GM12874 (cell line): ENCODE results near the gene AMHR2.

Experiments used
- CTCF ChIP-seq: IDR thresholded peaks from 2 replicates; pipeline ENCODE4 v1.5.1; 2011; ENCODE audit warnings: low read depth, mild to moderate bottlenecking, control low read depth, low read length, moderate library complexity; ENCODE audit not compliant: insufficient read depth

AMHR2 gene

GRCh38 chr12:53423597-53423996 lies at the start of gene AMHR2:
TSS of gene AMHR2 (plus strand) at chr12:53423855. CDS start at chr12:53423935, 80 bp downstream.
- no peak for TF ChIP-seq CTCF

GRCh38 chr12:53376747-53377146 lies 46.9 kb upstream of the AMHR2 start:
- no peak for TF ChIP-seq CTCF

- TF ChIP-seq CTCF, result no peak
Observed at GRCh38 chr12:53378222-53378621, 45.4 kb upstream of the AMHR2 start.

GRCh38 chr12:53378724-53379388 lies 44.8 kb upstream of the AMHR2 start:
- no peak for TF ChIP-seq CTCF

- TF ChIP-seq CTCF, result no peak
Observed at GRCh38 chr12:53379389-53380103, 44.1 kb upstream of the AMHR2 start.

- no peak for TF ChIP-seq CTCF
Observed at GRCh38 chr12:53380104-53380793, 43.4 kb upstream of the AMHR2 start, which contains the start of gene SP1. TSS of gene SP1 (plus strand) at chr12:53380176. CDS start at chr12:53380292, 116 bp downstream.
